H9 (cell line): ENCODE results near the gene YIPF1. TPM values are rescaled to one million over a fixed set of nuclear protein-coding genes. Genes with fewer than 3 reads are reported as not detected.
"Not testable (repeated sequence)": the region's sequence is repeated elsewhere in the genome, so short reads cannot be mapped to it uniquely, and the experiment has no call there.

ENCODE experiments used
- DNase-seq: peaks from one replicate; pipeline ENCODE4 v3.0.0-alpha.2; 2017
- H2AFZ ChIP-seq: one replicate; pipeline ENCODE4 v1.6.1; 2013; ENCODE audit warnings: mild to moderate bottlenecking, low read length, control low read depth, moderate library complexity
- H2AK5ac ChIP-seq: 2 replicates; pipeline ENCODE4 v1.6.1; 2013; ENCODE audit warnings: low read length, control low read depth, mixed read lengths; ENCODE audit not compliant: insufficient read length
- H2BK120ac ChIP-seq: one replicate; pipeline ENCODE4 v1.6.1; 2013; ENCODE audit warnings: low read depth, mild to moderate bottlenecking, low read length, control low read depth, inconsistent platforms; ENCODE audit not compliant: poor library complexity, severe bottlenecking
- H2BK12ac ChIP-seq: 2 replicates; pipeline ENCODE4 v1.6.1; 2013; ENCODE audit warnings: low read length, control low read depth, mixed read lengths, low read depth; ENCODE audit not compliant: insufficient read length
- H2BK15ac ChIP-seq: 2 replicates; pipeline ENCODE4 v1.6.1; 2013; ENCODE audit warnings: low read depth, low read length, control low read depth
- H2BK20ac ChIP-seq: one replicate; pipeline ENCODE4 v1.6.1; 2013; ENCODE audit warnings: low read depth, mild to moderate bottlenecking, low read length, control low read depth, inconsistent platforms; ENCODE audit not compliant: poor library complexity, severe bottlenecking
- H2BK5ac ChIP-seq: 2 replicates; pipeline ENCODE4 v1.6.1; 2013; ENCODE audit warnings: low read length, control low read depth, mixed read lengths; ENCODE audit not compliant: insufficient read length
- H3K14ac ChIP-seq: 2 replicates; pipeline ENCODE4 v1.6.1; 2013; ENCODE audit warnings: low read length, control low read depth; ENCODE audit not compliant: insufficient read depth
- H3K18ac ChIP-seq: 2 replicates; pipeline ENCODE4 v1.6.1; 2013; ENCODE audit warnings: low read depth, mild to moderate bottlenecking, mixed read lengths, low read length, control low read depth; ENCODE audit not compliant: insufficient read length
- H3K23ac ChIP-seq: 2 replicates; pipeline ENCODE4 v1.6.1; 2013; ENCODE audit warnings: low read length, control low read depth, mixed read lengths, low read depth; ENCODE audit not compliant: insufficient read length
- H3K23me2 ChIP-seq: 2 replicates; pipeline ENCODE4 v1.6.1; 2013; ENCODE audit warnings: low read depth, mild to moderate bottlenecking, mixed read lengths, low read length, control low read depth; ENCODE audit not compliant: insufficient read length, poor library complexity, severe bottlenecking
- H3K27ac ChIP-seq: 2 replicates; pipeline ENCODE4 v1.5.1; 2013; ENCODE audit warnings: low read length, control low read depth, mixed read lengths, low read depth; ENCODE audit not compliant: insufficient read length
- H3K27me3 ChIP-seq: 2 replicates; pipeline ENCODE4 v1.6.1; 2013; ENCODE audit warnings: low read length, control low read depth, inconsistent platforms; ENCODE audit not compliant: insufficient read depth
- H3K4ac ChIP-seq: 2 replicates; pipeline ENCODE4 v1.6.1; 2013; ENCODE audit warnings: low read depth, mild to moderate bottlenecking, control low read depth, inconsistent platforms, low read length, moderate library complexity
- H3K4me1 ChIP-seq: 2 replicates; pipeline ENCODE4 v1.6.1; 2013; ENCODE audit warnings: low read length, control low read depth, inconsistent platforms; ENCODE audit not compliant: insufficient read depth
- H3K4me2 ChIP-seq: 2 replicates; pipeline ENCODE4 v1.6.1; 2013; ENCODE audit warnings: low read length, control low read depth, mixed read lengths; ENCODE audit not compliant: insufficient read length, insufficient read depth
- H3K56ac ChIP-seq: 2 replicates; pipeline ENCODE4 v1.6.1; 2013; ENCODE audit warnings: low read depth, mild to moderate bottlenecking, mixed read lengths, low read length, control low read depth; ENCODE audit not compliant: insufficient read length
- H3K79me1 ChIP-seq: 2 replicates; pipeline ENCODE4 v1.6.1; 2013; ENCODE audit warnings: low read depth, mild to moderate bottlenecking, moderate library complexity, low read length, control low read depth, inconsistent platforms; ENCODE audit not compliant: insufficient read depth, poor library complexity, severe bottlenecking
- H3K79me2 ChIP-seq: 2 replicates; pipeline ENCODE4 v1.6.1; 2013; ENCODE audit warnings: low read length, control low read depth, inconsistent platforms; ENCODE audit not compliant: insufficient read depth
- H3K9ac ChIP-seq: 2 replicates; pipeline ENCODE4 v1.6.1; 2013; ENCODE audit warnings: low read length, control low read depth, mixed read lengths; ENCODE audit not compliant: insufficient read length; ENCODE audit errors: extremely low read depth
- H3K9me3 ChIP-seq: one replicate; pipeline ENCODE4 v1.6.1; 2013; ENCODE audit warnings: low read depth, low read length, inconsistent platforms; ENCODE audit not compliant: control insufficient read depth
- H3T11ph ChIP-seq: one replicate; pipeline ENCODE4 v1.6.1; 2013; ENCODE audit warnings: mild to moderate bottlenecking, low read length, control low read depth, inconsistent platforms
- H4K20me1 ChIP-seq: one replicate; pipeline ENCODE4 v1.6.1; 2013; ENCODE audit not compliant: control insufficient read depth, insufficient read length, insufficient read depth
- H4K5ac ChIP-seq: 2 replicates; pipeline ENCODE4 v1.6.1; 2013; ENCODE audit warnings: low read depth, mild to moderate bottlenecking, mixed read lengths, low read length, control low read depth; ENCODE audit not compliant: insufficient read length
- H4K8ac ChIP-seq: replicated peaks from 2 replicates; pipeline ENCODE4 v1.6.1; 2013; ENCODE audit warnings: low read length, control low read depth, mixed read lengths, low read depth; ENCODE audit not compliant: insufficient read length
- H4K91ac ChIP-seq: 2 replicates; pipeline ENCODE4 v1.6.1; 2013; ENCODE audit warnings: low read depth, mild to moderate bottlenecking, moderate library complexity, mixed read lengths, low read length, control low read depth; ENCODE audit not compliant: insufficient read length
- H3K27ac Mint-ChIP-seq, 3 experiments: 2 replicates in 2 of 3; 3 replicates in 1 of 3; pipeline ENCODE4 v1.8.0; 2020 to 2021; ENCODE audit warnings: mixed read lengths in 3 of 3, mild to moderate bottlenecking in 1 of 3, moderate library complexity in 1 of 3
- H3K27me3 Mint-ChIP-seq: 2 replicates; pipeline ENCODE4 v1.8.0; 2021; ENCODE audit warnings: low read depth, mild to moderate bottlenecking, moderate library complexity, mixed read lengths
- H3K36me3 Mint-ChIP-seq, 3 experiments: 2 replicates in 2 of 3; 3 replicates in 1 of 3; pipeline ENCODE4 v1.8.0; 2020 to 2021; ENCODE audit warnings: low read depth in 3 of 3, mixed read lengths in 3 of 3; ENCODE audit not compliant: insufficient read depth in 1 of 3
- H3K4me1 Mint-ChIP-seq, 2 experiments: 2 replicates each; pipeline ENCODE4 v1.8.0; 2020; ENCODE audit warnings: mixed read lengths in 2 of 2
- H3K4me3 Mint-ChIP-seq, 2 experiments: 2 replicates in 1 of 2; 3 replicates in 1 of 2; pipeline ENCODE4 v1.8.0; 2020 to 2021; ENCODE audit warnings: mild to moderate bottlenecking in 2 of 2, mixed read lengths in 2 of 2, moderate library complexity in 1 of 2
- H3K9me3 Mint-ChIP-seq, 2 experiments: 2 replicates in 1 of 2; 3 replicates in 1 of 2; pipeline ENCODE4 v1.8.0; 2020; ENCODE audit warnings: mild to moderate bottlenecking in 2 of 2, mixed read lengths in 2 of 2, moderate library complexity in 1 of 2
- WGBS: extraction: QIAGEN DNeasy Blood & Tissue Kit; methylation state at CpG from one replicate; pipeline ENCODE4 v1.1.7; 2013; ENCODE audit warnings: missing lambda C conversion rate, low lambda C conversion rate, mixed read lengths; ENCODE audit not compliant: insufficient read length; ENCODE audit errors: extremely low coverage; 5-methylcytosine and 5-hydroxymethylcytosine counted together
- total RNA-seq: library from RNA; stranded (reverse); gene quantifications from 2 replicates; pipeline ENCODE4 v1.2.1, GENCODE V29; 2021
- TF ChIP-seq, protein P1 (sequence below): fragments of 200-600 bp; sonication (generic); conservative IDR thresholded peaks from 3 replicates; pipeline ENCODE4 v1.8.0; 2021; ENCODE audit warnings: antibody characterized with exemption, mild to moderate bottlenecking

The YIPF1 gene
- total RNA-seq, 1 experiment from 2014 or later = 29.1 TPM

DNA sequence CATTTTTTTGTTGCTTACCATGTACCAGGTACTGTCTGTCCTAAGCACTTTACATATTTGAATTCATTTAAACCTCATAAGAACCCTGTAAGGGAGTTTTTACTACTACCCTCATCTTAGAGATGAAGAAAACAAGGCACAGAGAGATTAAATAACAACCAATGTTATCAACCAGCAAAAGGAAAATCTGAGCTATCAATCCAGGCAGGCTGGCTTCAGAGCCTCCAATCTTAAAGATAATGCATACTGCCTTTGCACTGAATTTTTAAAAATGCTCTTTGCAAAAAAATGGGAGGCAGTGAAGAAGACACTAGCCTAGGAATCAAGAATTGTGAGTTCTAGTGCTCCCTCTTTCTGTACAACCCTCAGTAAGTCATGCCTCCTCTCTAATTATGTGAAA, 70.2 kb downstream of the YIPF1 start:
- Histone ChIP-seq H2AK5ac (no peak overlapping the region), H3T11ph (no peak overlapping the region), H3K18ac (no peak overlapping the region), H3K14ac (no peak overlapping the region), H2BK120ac (no peak overlapping the region), H3K23ac (no peak overlapping the region), H3K27ac (no peak overlapping the region), H3K79me1 (no peaks in the 10 kb centered on the region), H4K8ac (no peak overlapping the region), H3K9me3 (no peaks in the 10 kb centered on the region), H4K20me1 (no peaks in the 10 kb centered on the region), H3K79me2 (no peaks in the 10 kb centered on the region), H3K9ac (no peak overlapping the region), H3K56ac (no peak overlapping the region), H2AFZ (no peak overlapping the region), H3K27me3 (no peaks in the 10 kb centered on the region), H3K4ac (no peak overlapping the region), H2BK20ac (no peak overlapping the region), H2BK5ac (no peak overlapping the region), H3K4me2 (no peak overlapping the region), H3K4me1 (no peaks in the 10 kb centered on the region), H2BK12ac (no peak overlapping the region), H4K91ac (no peak overlapping the region), H3K23me2 (no peaks in the 10 kb centered on the region), H4K5ac (no peak overlapping the region), H2BK15ac (no peak overlapping the region)
- H3K9me3 Mint-ChIP-seq = no peaks in the 10 kb centered on the region
- no peaks in the 10 kb centered on the region for H3K27me3 Mint-ChIP-seq
- H3K4me1 Mint-ChIP-seq = no peaks in the 10 kb centered on the region; a peak in 1 of 4 replicates
- H3K4me3 Mint-ChIP-seq = no peak overlapping the region
- H3K36me3 Mint-ChIP-seq = peaks cover 46 to 71% (median 70%) of the 10 kb centered on the region in 3 experiments
- DNase-seq = no peak
- no peak overlapping the region for H3K27ac Mint-ChIP-seq
- TF ChIP-seq, protein P1, sequence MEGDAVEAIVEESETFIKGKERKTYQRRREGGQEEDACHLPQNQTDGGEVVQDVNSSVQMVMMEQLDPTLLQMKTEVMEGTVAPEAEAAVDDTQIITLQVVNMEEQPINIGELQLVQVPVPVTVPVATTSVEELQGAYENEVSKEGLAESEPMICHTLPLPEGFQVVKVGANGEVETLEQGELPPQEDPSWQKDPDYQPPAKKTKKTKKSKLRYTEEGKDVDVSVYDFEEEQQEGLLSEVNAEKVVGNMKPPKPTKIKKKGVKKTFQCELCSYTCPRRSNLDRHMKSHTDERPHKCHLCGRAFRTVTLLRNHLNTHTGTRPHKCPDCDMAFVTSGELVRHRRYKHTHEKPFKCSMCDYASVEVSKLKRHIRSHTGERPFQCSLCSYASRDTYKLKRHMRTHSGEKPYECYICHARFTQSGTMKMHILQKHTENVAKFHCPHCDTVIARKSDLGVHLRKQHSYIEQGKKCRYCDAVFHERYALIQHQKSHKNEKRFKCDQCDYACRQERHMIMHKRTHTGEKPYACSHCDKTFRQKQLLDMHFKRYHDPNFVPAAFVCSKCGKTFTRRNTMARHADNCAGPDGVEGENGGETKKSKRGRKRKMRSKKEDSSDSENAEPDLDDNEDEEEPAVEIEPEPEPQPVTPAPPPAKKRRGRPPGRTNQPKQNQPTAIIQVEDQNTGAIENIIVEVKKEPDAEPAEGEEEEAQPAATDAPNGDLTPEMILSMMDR = no peak

DNA sequence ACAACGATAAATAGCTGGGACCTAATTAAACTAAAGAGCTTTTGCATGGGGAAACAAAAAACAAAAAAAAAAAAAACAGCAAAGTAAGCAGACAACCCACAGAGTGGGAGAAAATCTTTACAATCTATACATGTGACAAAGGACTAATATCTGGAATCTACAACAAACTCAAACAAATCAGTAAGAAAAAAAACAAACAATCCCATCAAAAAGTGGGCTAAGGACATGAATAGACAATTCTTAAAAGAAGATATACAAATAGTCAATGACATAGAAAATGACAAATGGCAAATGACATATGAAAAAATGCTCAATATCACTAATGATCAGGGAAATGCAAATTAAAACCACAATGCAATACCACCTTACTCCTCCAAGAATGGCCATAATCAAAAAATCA, 73.0 kb downstream of the YIPF1 start:
- H3K14ac ChIP-seq, H4K5ac ChIP-seq, H2AK5ac ChIP-seq, H3K4me3 Mint-ChIP-seq, H3K27me3 ChIP-seq, H3K23ac ChIP-seq, H3K27ac Mint-ChIP-seq, H3K9ac ChIP-seq, DNase-seq, H3K27me3 Mint-ChIP-seq, H4K91ac ChIP-seq, H2BK20ac ChIP-seq, H3K9me3 Mint-ChIP-seq, H2BK5ac ChIP-seq, H3T11ph ChIP-seq, H4K20me1 ChIP-seq, H3K27ac ChIP-seq, H3K4ac ChIP-seq, H4K8ac ChIP-seq, H3K9me3 ChIP-seq, H2AFZ ChIP-seq, H3K56ac ChIP-seq, H3K23me2 ChIP-seq, H2BK120ac ChIP-seq, H3K4me2 ChIP-seq, H2BK15ac ChIP-seq, H3K4me1 ChIP-seq, H3K79me1 ChIP-seq, H3K79me2 ChIP-seq, H2BK12ac ChIP-seq, H3K18ac ChIP-seq: not testable (repeated sequence)
- H3K36me3 Mint-ChIP-seq = peaks cover 70 to 89% (median 84%) of the 10 kb centered on the region in 3 experiments
- peaks cover 11 to 12% of the 10 kb centered on the region in 2 experiments for H3K4me1 Mint-ChIP-seq
- no CpG with 5 or more reads among the region's 1 CpG for WGBS
